Right lobe of liver (tissue), 4 donors: ENCODE measurements around the gene SH2D1B.

ENCODE experiments used
- CTCF ChIP-seq, 4 donors: fragments of 200-600 bp in 3 of 4; fragments of 450-650 bp in 1 of 4; IDR thresholded peaks; one replicate each; pipeline versions ENCODE4 v1.5.1 to v1.8.0; 2016 to 2022; ENCODE audit warnings: antibody characterized with exemption in 4 of 4, mild to moderate bottlenecking in 2 of 4
- POLR2A ChIP-seq: fragments of 450-650 bp; IDR thresholded peaks from one replicate; pipeline ENCODE4 v1.6.1; 2017; ENCODE audit warnings: antibody characterized with exemption, mild to moderate bottlenecking
- donor health status: DM: no; HTN: no; CAD: no.
- donor health status: DM: no; HTN: no; CAD: no.
- donor health status: DM: no; HTN: yes; CAD: no.

- no peak for TF ChIP-seq CTCF (IDR thresholded peaks at IDR 0.05)
- no peak for TF ChIP-seq POLR2A
Observed at GRCh38 chr1:162370721-162371120, 41.2 kb downstream of the SH2D1B start.
